ENCODE data around the gene GCNT2.
"Not testable (repeated sequence)": the region's sequence is repeated elsewhere in the genome, so short reads cannot be mapped to it uniquely, and the experiment has no call there.

GCNT2 gene

GRCh38 chr6:10514049-10514780 is 6.9 kb upstream of the GCNT2 start:
- TF ChIP-seq CTCF (IDR thresholded peaks at IDR 0.05; ENCODE audit: low read depth, low read length, missing control alignments) = no peak
- no peak overlapping the region for H3K4me3 ChIP-seq (ENCODE audit: low read depth, low read length)
- no peak for DNase-seq (ENCODE audit: low read depth)

GRCh38 chr6:10516953-10517352 is 4.2 kb upstream of the GCNT2 start:
- H3K4me3 ChIP-seq (ENCODE audit: low read depth, low read length) = no peak overlapping the region
- TF ChIP-seq CTCF (IDR thresholded peaks at IDR 0.05; ENCODE audit: low read depth, low read length, missing control alignments) = no peak
- DNase-seq (ENCODE audit: low read depth) = no peak

GRCh38 chr6:10518557-10519407 is 2.4 kb upstream of the GCNT2 start:
- DNase-seq (ENCODE audit: low read depth) = no peak
- no peak overlapping the region for H3K4me3 ChIP-seq (ENCODE audit: low read depth, low read length)
- no peak for TF ChIP-seq CTCF (IDR thresholded peaks at IDR 0.05; ENCODE audit: low read depth, low read length, missing control alignments)

GRCh38 chr6:10519408-10519697 is 1.8 kb upstream of the GCNT2 start:
- not testable (repeated sequence) for DNase-seq (ENCODE audit: low read depth); H3K4me3 ChIP-seq (ENCODE audit: low read depth, low read length)

GRCh38 chr6:10520468-10520867 is 683 bp upstream of the GCNT2 start:
- peak overlapping the region; percentile 46; the same call in 1 of the 2 replicates for H3K4me3 ChIP-seq (ENCODE audit: low read depth, low read length)
- TF ChIP-seq CTCF (IDR thresholded peaks at IDR 0.05; ENCODE audit: low read depth, low read length, missing control alignments) = no peak
- DNase-seq (ENCODE audit: low read depth) = no peak

GRCh38 chr6:10522929-10523573 is 1.9 kb downstream of the GCNT2 start:
- H3K4me3 ChIP-seq (ENCODE audit: low read depth, low read length) = no peak overlapping the region
- no peak for TF ChIP-seq CTCF (IDR thresholded peaks at IDR 0.05; ENCODE audit: low read depth, low read length, missing control alignments)
- no peak for DNase-seq (ENCODE audit: low read depth)

- no peak overlapping the region for H3K4me3 ChIP-seq (ENCODE audit: low read depth, low read length)
- no peak for TF ChIP-seq CTCF (IDR thresholded peaks at IDR 0.05; ENCODE audit: low read depth, low read length, missing control alignments)
- no peak for DNase-seq (ENCODE audit: low read depth)
Observed at GRCh38 chr6:10526156-10526555, 5.0 kb downstream of the GCNT2 start.

Measured in GM12864 (cell line).